ENCODE data around the gene SBSN. TPM values are rescaled to one million over a fixed set of nuclear protein-coding genes. Genes with fewer than 3 reads are reported as not detected.

Gene SBSN, protein sequence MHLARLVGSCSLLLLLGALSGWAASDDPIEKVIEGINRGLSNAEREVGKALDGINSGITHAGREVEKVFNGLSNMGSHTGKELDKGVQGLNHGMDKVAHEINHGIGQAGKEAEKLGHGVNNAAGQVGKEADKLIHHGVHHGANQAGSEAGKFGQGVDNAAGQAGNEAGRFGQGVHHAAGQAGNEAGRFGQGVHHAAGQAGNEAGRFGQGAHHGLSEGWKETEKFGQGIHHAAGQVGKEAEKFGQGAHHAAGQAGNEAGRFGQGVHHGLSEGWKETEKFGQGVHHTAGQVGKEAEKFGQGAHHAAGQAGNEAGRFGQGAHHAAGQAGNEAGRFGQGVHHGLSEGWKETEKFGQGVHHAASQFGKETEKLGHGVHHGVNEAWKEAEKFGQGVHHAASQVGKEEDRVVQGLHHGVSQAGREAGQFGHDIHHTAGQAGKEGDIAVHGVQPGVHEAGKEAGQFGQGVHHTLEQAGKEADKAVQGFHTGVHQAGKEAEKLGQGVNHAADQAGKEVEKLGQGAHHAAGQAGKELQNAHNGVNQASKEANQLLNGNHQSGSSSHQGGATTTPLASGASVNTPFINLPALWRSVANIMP
- total RNA-seq, result not detected
- polyA plus RNA-seq, result not detected

GRCh38 chr19:35528218-35529038, at the start of gene SBSN:
TSS of gene SBSN (minus strand) at chr19:35528311. CDS start at chr19:35528281, 30 bp downstream.
- H3K36me3 ChIP-seq (ENCODE audit: control insufficient read depth in 4 of 4, insufficient read depth in 3 of 4, low read depth in 1 of 4, low read length in 3 of 4), result no peaks in the 10 kb centered on the region
- no peak for DNase-seq (ENCODE audit: low spot score)
- no peak within 1 kb of the TSS for H3K9ac ChIP-seq (ENCODE audit: low read depth in 1 of 2, low read length in 2 of 2)
- no peaks in the 10 kb centered on the region for H3K9me3 ChIP-seq (ENCODE audit: control insufficient read depth in 4 of 4, low read length in 3 of 4)
- H3K4me3 ChIP-seq (ENCODE audit: low read depth in 1 of 3, low read length in 3 of 3), result no peak within 1 kb of the TSS
- H3K4me1 ChIP-seq (ENCODE audit: control insufficient read depth in 4 of 4, insufficient read depth in 4 of 4, low read length in 3 of 4), result peaks cover 0 to 4% (median 0%) of the 10 kb centered on the region in 4 donors
- peaks cover 0 to 4% (median under 1%) of the 10 kb centered on the region in 4 donors for H3K27me3 ChIP-seq (ENCODE audit: control insufficient read depth in 4 of 4, insufficient read depth in 4 of 4, low read length in 3 of 4)
- no peak for TF ChIP-seq RXRA (IDR thresholded peaks at IDR 0.05)
- no peak for TF ChIP-seq SP1 (IDR thresholded peaks at IDR 0.05)
- no peak for TF ChIP-seq GABPA (IDR thresholded peaks at IDR 0.05 in 1 of 2, conservative IDR thresholded peaks at IDR 0.05 in 1 of 2)
- TF ChIP-seq HNF4G (IDR thresholded peaks at IDR 0.05), result no peak
- TF ChIP-seq MAX (IDR thresholded peaks at IDR 0.05), result no peak
- no peak for TF ChIP-seq FOXA2 (IDR thresholded peaks at IDR 0.05)
- TF ChIP-seq NR2F2 (IDR thresholded peaks at IDR 0.05), result no peak
- TF ChIP-seq, protein P1, sequence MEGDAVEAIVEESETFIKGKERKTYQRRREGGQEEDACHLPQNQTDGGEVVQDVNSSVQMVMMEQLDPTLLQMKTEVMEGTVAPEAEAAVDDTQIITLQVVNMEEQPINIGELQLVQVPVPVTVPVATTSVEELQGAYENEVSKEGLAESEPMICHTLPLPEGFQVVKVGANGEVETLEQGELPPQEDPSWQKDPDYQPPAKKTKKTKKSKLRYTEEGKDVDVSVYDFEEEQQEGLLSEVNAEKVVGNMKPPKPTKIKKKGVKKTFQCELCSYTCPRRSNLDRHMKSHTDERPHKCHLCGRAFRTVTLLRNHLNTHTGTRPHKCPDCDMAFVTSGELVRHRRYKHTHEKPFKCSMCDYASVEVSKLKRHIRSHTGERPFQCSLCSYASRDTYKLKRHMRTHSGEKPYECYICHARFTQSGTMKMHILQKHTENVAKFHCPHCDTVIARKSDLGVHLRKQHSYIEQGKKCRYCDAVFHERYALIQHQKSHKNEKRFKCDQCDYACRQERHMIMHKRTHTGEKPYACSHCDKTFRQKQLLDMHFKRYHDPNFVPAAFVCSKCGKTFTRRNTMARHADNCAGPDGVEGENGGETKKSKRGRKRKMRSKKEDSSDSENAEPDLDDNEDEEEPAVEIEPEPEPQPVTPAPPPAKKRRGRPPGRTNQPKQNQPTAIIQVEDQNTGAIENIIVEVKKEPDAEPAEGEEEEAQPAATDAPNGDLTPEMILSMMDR (IDR thresholded peaks at IDR 0.05; ENCODE audit: low read depth, low read length, missing input control), result no peak
- no peak for TF ChIP-seq HNF4A (conservative IDR thresholded peaks at IDR 0.05)
- no peak for TF ChIP-seq REST (IDR thresholded peaks at IDR 0.05)
- TF ChIP-seq JUND (IDR thresholded peaks at IDR 0.05), result no peak
- TF ChIP-seq, protein P2, sequence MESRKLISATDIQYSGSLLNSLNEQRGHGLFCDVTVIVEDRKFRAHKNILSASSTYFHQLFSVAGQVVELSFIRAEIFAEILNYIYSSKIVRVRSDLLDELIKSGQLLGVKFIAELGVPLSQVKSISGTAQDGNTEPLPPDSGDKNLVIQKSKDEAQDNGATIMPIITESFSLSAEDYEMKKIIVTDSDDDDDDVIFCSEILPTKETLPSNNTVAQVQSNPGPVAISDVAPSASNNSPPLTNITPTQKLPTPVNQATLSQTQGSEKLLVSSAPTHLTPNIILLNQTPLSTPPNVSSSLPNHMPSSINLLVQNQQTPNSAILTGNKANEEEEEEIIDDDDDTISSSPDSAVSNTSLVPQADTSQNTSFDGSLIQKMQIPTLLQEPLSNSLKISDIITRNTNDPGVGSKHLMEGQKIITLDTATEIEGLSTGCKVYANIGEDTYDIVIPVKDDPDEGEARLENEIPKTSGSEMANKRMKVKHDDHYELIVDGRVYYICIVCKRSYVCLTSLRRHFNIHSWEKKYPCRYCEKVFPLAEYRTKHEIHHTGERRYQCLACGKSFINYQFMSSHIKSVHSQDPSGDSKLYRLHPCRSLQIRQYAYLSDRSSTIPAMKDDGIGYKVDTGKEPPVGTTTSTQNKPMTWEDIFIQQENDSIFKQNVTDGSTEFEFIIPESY (IDR thresholded peaks at IDR 0.05), result no peak
- no peak for TF ChIP-seq YY1 (IDR thresholded peaks at IDR 0.05)
- no peak for TF ChIP-seq RAD21 (IDR thresholded peaks at IDR 0.05)
- TF ChIP-seq ATF3 (IDR thresholded peaks at IDR 0.05), result no peak
- TF ChIP-seq FOXA1 (IDR thresholded peaks at IDR 0.05), result no peak
- no peak for TF ChIP-seq TAF1 (conservative IDR thresholded peaks at IDR 0.05)
- TF ChIP-seq EGR1 (IDR thresholded peaks at IDR 0.05; ENCODE audit: low read depth in 2 of 2), result no peak
- no peak within 1 kb of the TSS for H3K27ac ChIP-seq (ENCODE audit: low read depth in 1 of 2, low read length in 2 of 2)
- WGBS, result 81% methylated on average over 11 of the region's 11 CpGs
